ENCODE results near the gene ATMIN. TPM values are rescaled to one million over a fixed set of nuclear protein-coding genes. Genes with fewer than 3 reads are reported as not detected.

The ATMIN gene
- total and polyA plus RNA-seq, 12 donors: 7.4 to 32.0 (median 29.0) TPM

- Histone ChIP-seq H3K9me3 (no peaks in the 10 kb centered on the region), H3K4me3 (peak overlapping the region; percentile 61 to 99 (median 92)), H3K27ac (peak overlapping the region in 9 of 10 donors; percentile 78 to 87 (median 82)), H3K27me3 (no peaks in the 10 kb centered on the region), H3K36me3 (peaks cover 0 to 4% (median 0%) of the 10 kb centered on the region in 9 donors), H3K4me1 (peaks cover 0 to 12% (median 5%) of the 10 kb centered on the region in 9 donors)
- intact Hi-C loops (cut with DNase I): loop anchor here in 1 of 10 donors (5.0 kb wide), 1 partner anchor 58 kb away; the partner anchor contains the start of gene ATMIN
- TF ChIP-seq CTCF (IDR thresholded peaks at IDR 0.05): no peak
- no peak for DNase-seq
- 0% methylated on average over 22 of the region's 22 CpGs for WGBS, 2 donors
- ATAC-seq: peak in 1 of 8 donors; percentile 3
Measured at GRCh38 chr16:81095653-81095952, 60.0 kb downstream of the ATMIN start.

GRCh38 chr16:81095953-81096714 lies 60.5 kb downstream of the ATMIN start, which contains the start of gene GCSH:
Gene GCSH (minus strand): TSS chr16:81096395. CDS start chr16:81096278, 117 bp downstream.
- ATAC-seq (peak; percentile 99 to 100 (median 100)), DNase-seq (peak; percentile 99 to 100)
- Histone ChIP-seq H3K27ac (peak within 1 kb of the TSS in 9 of 10 donors; percentile 78 to 87 (median 82)), H3K36me3 (no peaks in the 10 kb centered on the region), H3K9me3 (no peaks in the 10 kb centered on the region), H3K4me3 (peak within 1 kb of the TSS; percentile 61 to 99 (median 92)), H3K4me1 (peaks cover 0 to 12% (median 5%) of the 10 kb centered on the region in 9 donors), H3K27me3 (no peaks in the 10 kb centered on the region)
- no peak for TF ChIP-seq CTCF (IDR thresholded peaks at IDR 0.05)
- 0 to 5% methylated on average over 52 to 77 of the region's 83 CpGs for WGBS, 2 donors
- intact Hi-C loops (cut with DNase I): loop anchor here in 3 of 10 donors (1.0 to 5.0 kb wide), 3 partner anchors 19 to 59 kb away; partner anchors contain the start of genes C16orf46 (in 3 of the 3) and ATMIN (in 1 of the 3)

- ATAC-seq (no peak), DNase-seq (no peak)
- H3K4me3 ChIP-seq: peak overlapping the region in 8 of 10 donors; percentile 2 to 99 (median 92)
- peak overlapping the region in 6 of 10 donors; percentile 31 to 87 (median 40) for H3K27ac ChIP-seq
- H3K9me3 ChIP-seq: no peaks in the 10 kb centered on the region
- no peaks in the 10 kb centered on the region for H3K27me3 ChIP-seq
- peaks cover 0 to 12% (median 5%) of the 10 kb centered on the region in 9 donors for H3K4me1 ChIP-seq
- no peak for TF ChIP-seq CTCF (IDR thresholded peaks at IDR 0.05)
- intact Hi-C loops (cut with DNase I): loop anchor here in 3 of 10 donors (1.0 to 5.0 kb wide), 3 partner anchors 19 to 59 kb away; partner anchors contain the start of genes C16orf46 (in 3 of the 3) and ATMIN (in 1 of the 3)
- 52 to 55% methylated on average over 8 of the region's 8 CpGs for WGBS, 2 donors
- H3K36me3 ChIP-seq: no peaks in the 10 kb centered on the region
Measured at GRCh38 chr16:81096715-81097208, 61.1 kb downstream of the ATMIN start.

Other genes starting within 250 kb of the ATMIN start
- 1 to 10 TPM; 1.1 to 5.3 (median 3.2) TPM for gene CDYL2, start 231.2 kb upstream of the ATMIN start, total RNA-seq
- gene CDYL2, start 231.2 kb upstream of the ATMIN start, polyA plus RNA-seq: under 1 TPM; 0.59 to 0.77 TPM
- 100 to 1,000 TPM in 8 of 10 donors, 10 to 100 TPM in 2; 95.1 to 129 (median 121) TPM for gene CMC2, start 29.0 kb upstream of the ATMIN start, total RNA-seq
- gene CMC2, start 29.0 kb upstream of the ATMIN start, polyA plus RNA-seq: 100 to 1,000 TPM in 1 of 2 donors, 10 to 100 TPM in 1; 84.3 to 341 TPM
- 10 to 100 TPM in 6 of 10 donors, 1 to 10 TPM in 4; 6.3 to 16.2 (median 11.0) TPM for gene CENPN, start 28.6 kb upstream of the ATMIN start, total RNA-seq
- 1 to 10 TPM in 1 of 2 donors, under 1 TPM in 1; 0.95 to 5.1 TPM for gene CENPN, start 28.6 kb upstream of the ATMIN start, polyA plus RNA-seq
- 1 to 10 TPM in 1 of 10 donors, under 1 TPM in 7, not detected in 2; 0.19 to 2.0 (median 0.47) TPM for gene C16orf46, start 41.4 kb downstream of the ATMIN start, total RNA-seq
- gene C16orf46, start 41.4 kb downstream of the ATMIN start, polyA plus RNA-seq: under 1 TPM in 1 of 2 donors, not detected in 1; 0.78 TPM
- 10 to 100 TPM; 31.2 to 53.4 (median 44.2) TPM for gene GCSH, start 60.6 kb downstream of the ATMIN start, total RNA-seq
- 10 to 100 TPM; 26.8 to 42.5 TPM for gene GCSH, start 60.6 kb downstream of the ATMIN start, polyA plus RNA-seq
- gene BCO1, start 202.8 kb downstream of the ATMIN start, total RNA-seq: under 1 TPM in 2 of 10 donors, not detected in 8; 0.20 to 0.42 TPM
- gene BCO1, start 202.8 kb downstream of the ATMIN start, polyA plus RNA-seq: not detected

Data from heart right ventricle (tissue), 16 donors.